Gastroesophageal sphincter (tissue), 4 donors: ENCODE measurements around the gene LIMD2. TPM values are rescaled to one million over a fixed set of nuclear protein-coding genes. Genes with fewer than 3 reads are reported as not detected.

Experiments used
- ATAC-seq: fragments of 150-250 bp; one replicate; pipeline ENCODE4 v1.9.1; 2016; ENCODE audit warnings: mild to moderate bottlenecking, moderate library complexity
- H3K27ac ChIP-seq, 4 donors: fragments of 200-600 bp; sonication (generic) in 3 of 4; 1 replicate in 3 of 4; 2 replicates in 1 of 4; pipeline ENCODE4 v1.5.1; 2016 to 2019
- H3K27me3 ChIP-seq: fragments of 200-600 bp; sonication (generic); one replicate; pipeline ENCODE4 v1.5.1; 2019
- H3K36me3 ChIP-seq, 2 donors: fragments of 200-600 bp; sonication (generic); one replicate each; pipeline ENCODE4 v1.5.1; 2019; ENCODE audit warnings: control low read depth in 1 of 2
- H3K4me1 ChIP-seq, 3 donors: fragments of 200-600 bp; sonication (generic); 1 replicate in 2 of 3; 2 replicates in 1 of 3; pipeline ENCODE4 v1.5.1; 2016 to 2019; ENCODE audit warnings: control low read depth in 2 of 3
- H3K4me3 ChIP-seq, 2 donors: fragments of 200-600 bp; sonication (generic); one replicate each; pipeline ENCODE4 v1.5.1; 2019; ENCODE audit warnings: mild to moderate bottlenecking in 1 of 2, moderate library complexity in 1 of 2
- H3K9me3 ChIP-seq, 3 donors: fragments of 200-600 bp; sonication (generic); one replicate each; pipeline ENCODE4 v1.5.1; 2017 to 2019; ENCODE audit warnings: control low read depth in 2 of 3
- EP300 ChIP-seq: sonication (generic); formaldehyde crosslinking; IDR thresholded peaks from one replicate; pipeline ENCODE4 v1.6.1; 2017; ENCODE audit warnings: antibody characterized with exemption, mild to moderate bottlenecking
- POLR2A ChIP-seq, 2 donors: fragments of 450-650 bp; IDR thresholded peaks; one replicate each; pipeline ENCODE4 v1.6.1; 2017; ENCODE audit warnings: antibody characterized with exemption in 2 of 2, mild to moderate bottlenecking in 2 of 2, moderate library complexity in 1 of 2
- POLR2AphosphoS5 ChIP-seq: sonication (generic); formaldehyde crosslinking; IDR thresholded peaks from one replicate; pipeline ENCODE4 v1.6.1; 2017; ENCODE audit warnings: antibody characterized with exemption
- WGBS, 2 donors: methylation state at CpG; one replicate each; pipeline ENCODE4 v1.1.5; 2018; ENCODE audit warnings: low coverage in 1 of 2; 5-methylcytosine and 5-hydroxymethylcytosine counted together
- total RNA-seq, 4 donors: library from RNA; depleted of rRNA; stranded (reverse); fragments of >200 nt; gene quantifications; one replicate each; pipeline ENCODE4 v1.1.0, GENCODE V29; 2016
- TF ChIP-seq, protein P1 (sequence below), 4 experiments: fragments of 200-600 bp in 2 of 4; fragments of 450-650 bp in 2 of 4; sonication (generic) in 1 of 4; IDR thresholded peaks; one replicate each; pipeline ENCODE4 v1.5.1; 2017 to 2019; ENCODE audit warnings: antibody characterized with exemption in 4 of 4, mild to moderate bottlenecking in 2 of 4, moderate library complexity in 2 of 4

Gene LIMD2
- total RNA-seq, 4 donors from 2014 or later = 2.3 to 11.0 (median 6.7) TPM

DNA sequence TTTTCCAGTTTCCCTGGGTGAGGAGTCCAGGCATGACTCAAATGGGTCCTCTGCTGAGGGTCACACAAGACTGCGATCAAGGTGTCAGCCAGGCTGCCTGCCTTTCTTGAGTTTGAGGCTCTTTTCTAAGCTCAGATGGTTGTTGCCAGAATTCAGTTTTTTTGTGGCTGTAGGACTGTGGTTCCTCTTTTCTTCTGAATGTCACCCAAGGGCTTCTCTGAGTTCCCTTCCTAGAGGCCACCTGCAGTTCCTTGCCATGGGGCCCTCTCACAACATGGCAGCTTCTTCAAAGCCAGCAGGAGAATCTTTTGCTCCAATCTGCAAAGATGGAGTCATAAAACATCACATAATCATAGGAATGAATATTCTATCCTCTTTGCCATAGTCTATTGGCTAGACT lies 17.5 kb downstream of the LIMD2 start:
- no peak overlapping the region for H3K4me3 ChIP-seq
- peaks cover 0 to 82% of the 10 kb centered on the region in 2 donors for H3K36me3 ChIP-seq
- H3K27me3 ChIP-seq = no peaks in the 10 kb centered on the region
- H3K4me1 ChIP-seq = peaks cover 0 to 90% (median 10%) of the 10 kb centered on the region in 3 donors
- H3K27ac ChIP-seq = peak overlapping the region in 1 of 4 donors; percentile 3
- WGBS, 2 donors = 80% methylated on average over 1 of the region's 1 CpG; no CpG with 5 or more reads in 1 of the 2 donors
- no peaks in the 10 kb centered on the region for H3K9me3 ChIP-seq
- TF ChIP-seq POLR2A (IDR thresholded peaks at IDR 0.05) (no peak), POLR2AphosphoS5 (no peak), EP300 (no peak)
- TF ChIP-seq, protein P1, sequence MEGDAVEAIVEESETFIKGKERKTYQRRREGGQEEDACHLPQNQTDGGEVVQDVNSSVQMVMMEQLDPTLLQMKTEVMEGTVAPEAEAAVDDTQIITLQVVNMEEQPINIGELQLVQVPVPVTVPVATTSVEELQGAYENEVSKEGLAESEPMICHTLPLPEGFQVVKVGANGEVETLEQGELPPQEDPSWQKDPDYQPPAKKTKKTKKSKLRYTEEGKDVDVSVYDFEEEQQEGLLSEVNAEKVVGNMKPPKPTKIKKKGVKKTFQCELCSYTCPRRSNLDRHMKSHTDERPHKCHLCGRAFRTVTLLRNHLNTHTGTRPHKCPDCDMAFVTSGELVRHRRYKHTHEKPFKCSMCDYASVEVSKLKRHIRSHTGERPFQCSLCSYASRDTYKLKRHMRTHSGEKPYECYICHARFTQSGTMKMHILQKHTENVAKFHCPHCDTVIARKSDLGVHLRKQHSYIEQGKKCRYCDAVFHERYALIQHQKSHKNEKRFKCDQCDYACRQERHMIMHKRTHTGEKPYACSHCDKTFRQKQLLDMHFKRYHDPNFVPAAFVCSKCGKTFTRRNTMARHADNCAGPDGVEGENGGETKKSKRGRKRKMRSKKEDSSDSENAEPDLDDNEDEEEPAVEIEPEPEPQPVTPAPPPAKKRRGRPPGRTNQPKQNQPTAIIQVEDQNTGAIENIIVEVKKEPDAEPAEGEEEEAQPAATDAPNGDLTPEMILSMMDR (IDR thresholded peaks at IDR 0.05) = no peak
- no peak for ATAC-seq

DNA sequence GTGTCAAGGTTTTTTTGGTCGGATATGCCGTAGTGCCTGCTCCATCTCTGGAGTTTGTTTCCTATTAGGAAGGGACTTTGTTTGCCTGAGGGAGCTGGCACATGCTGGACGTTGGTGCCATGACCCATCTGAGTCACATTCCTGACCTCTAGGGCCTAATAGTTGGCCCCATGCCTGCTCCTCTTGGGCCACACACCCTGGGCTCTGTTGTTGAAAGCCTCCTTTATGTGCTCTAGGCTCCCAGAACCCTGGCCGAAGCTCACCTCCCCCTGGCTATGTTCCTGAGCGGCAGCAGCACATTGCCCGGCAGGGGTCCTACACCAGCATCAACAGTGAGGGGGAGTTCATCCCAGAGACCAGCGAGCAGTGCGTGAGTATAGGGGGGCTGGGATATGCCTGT lies 18.4 kb downstream of the LIMD2 start:
- H3K27me3 ChIP-seq = no peaks in the 10 kb centered on the region
- no peaks in the 10 kb centered on the region for H3K9me3 ChIP-seq
- H3K27ac ChIP-seq = peak overlapping the region in 2 of 4 donors; percentile 9 to 23
- H3K4me3 ChIP-seq = no peak overlapping the region
- peaks cover 0 to 83% of the 10 kb centered on the region in 2 donors for H3K36me3 ChIP-seq
- WGBS, 2 donors = 61% methylated on average over 3 of the region's 8 CpGs; no CpG with 5 or more reads in 1 of the 2 donors
- H3K4me1 ChIP-seq = peaks cover 2 to 97% (median 10%) of the 10 kb centered on the region in 3 donors
- TF ChIP-seq EP300 = no peak
- TF ChIP-seq, protein P1 (IDR thresholded peaks at IDR 0.05) = no peak
- no peak for TF ChIP-seq POLR2A (IDR thresholded peaks at IDR 0.05)
- TF ChIP-seq POLR2AphosphoS5 = peak; percentile 50
- peak; percentile 46 for ATAC-seq

DNA sequence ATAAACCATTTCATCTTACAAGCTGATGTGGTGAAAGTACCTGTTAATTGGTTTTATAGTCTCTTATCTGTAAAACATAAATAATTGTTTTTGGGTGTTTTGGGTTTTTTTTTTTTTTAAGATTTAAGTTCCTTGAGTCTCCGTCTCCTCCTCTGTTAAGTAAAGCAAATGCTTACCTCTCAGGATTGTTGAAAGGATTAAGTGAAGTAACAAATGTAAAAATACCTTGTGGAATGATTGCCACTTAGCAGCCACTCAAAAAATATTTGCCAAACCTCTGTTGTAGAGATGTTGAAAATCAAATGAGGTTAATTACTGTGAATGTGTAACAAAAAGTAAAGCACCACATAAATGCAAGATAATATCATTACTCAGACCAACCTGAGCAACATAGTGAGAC lies 19.2 kb downstream of the LIMD2 start:
- WGBS, 2 donors = 92 to 100% methylated on average over 1 of the region's 1 CpG
- Histone ChIP-seq H3K4me1 (peaks cover 10 to 97% (median 13%) of the 10 kb centered on the region in 3 donors), H3K9me3 (no peaks in the 10 kb centered on the region), H3K4me3 (no peak overlapping the region), H3K27me3 (no peaks in the 10 kb centered on the region), H3K36me3 (peaks cover 0 to 75% of the 10 kb centered on the region in 2 donors), H3K27ac (no peak overlapping the region)
- no peak for TF ChIP-seq EP300
- ATAC-seq = no peak

DNA sequence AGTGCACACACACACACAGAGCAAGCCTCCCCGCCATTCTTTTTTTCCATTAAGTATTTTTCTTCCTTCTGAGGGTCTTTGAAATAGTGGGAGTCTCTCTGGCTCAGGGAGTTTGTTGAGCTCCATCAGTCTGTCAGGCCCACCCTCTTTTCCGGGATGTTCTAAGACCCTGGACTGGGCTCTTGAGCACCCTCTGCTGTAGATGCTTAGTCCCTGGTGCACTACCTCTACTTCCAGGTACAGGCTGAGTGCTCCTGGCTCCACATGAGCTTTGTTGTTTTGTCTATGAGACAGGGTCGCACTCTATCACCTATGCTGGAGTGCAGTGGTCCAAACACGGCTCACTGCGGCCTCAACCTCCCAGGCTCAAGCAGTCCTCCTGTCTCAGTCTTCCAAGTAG lies 20.7 kb downstream of the LIMD2 start:
- Histone ChIP-seq H3K9me3 (no peaks in the 10 kb centered on the region), H3K27ac (no peak overlapping the region)

DNA sequence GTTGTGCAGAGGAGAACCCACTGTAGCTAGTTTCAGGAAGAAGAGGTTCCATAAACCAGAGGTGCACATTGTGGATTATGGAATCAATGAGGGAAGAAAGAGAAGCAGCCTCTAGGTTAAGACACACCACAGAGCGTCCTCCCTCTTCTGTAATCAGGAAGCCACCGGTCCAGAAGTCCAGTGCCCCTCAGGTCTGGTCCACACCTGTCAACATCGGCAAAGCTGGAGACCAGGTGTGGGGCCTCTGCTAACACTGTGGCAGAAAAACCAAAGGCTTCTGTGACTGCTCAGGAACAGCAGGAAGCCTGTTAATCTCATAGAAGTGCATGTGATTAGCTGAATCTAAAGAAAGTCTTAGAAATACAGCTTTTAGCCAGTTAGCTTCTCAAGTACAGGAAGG lies 23.3 kb downstream of the LIMD2 start:
- ATAC-seq = no peak
- Histone ChIP-seq H3K4me3 (no peak overlapping the region), H3K27ac (peak overlapping the region in 2 of 4 donors; percentile 73 to 74), H3K4me1 (peaks cover 3 to 80% (median 20%) of the 10 kb centered on the region in 3 donors), H3K36me3 (peaks cover 0 to 65% of the 10 kb centered on the region in 2 donors), H3K9me3 (no peaks in the 10 kb centered on the region), H3K27me3 (no peaks in the 10 kb centered on the region)
- WGBS, 2 donors = 28 to 100% methylated on average over 1 to 2 of the region's 3 CpGs
- TF ChIP-seq EP300 (no peak), POLR2AphosphoS5 (no peak), POLR2A (IDR thresholded peaks at IDR 0.05) (no peak)
- TF ChIP-seq, protein P1 (IDR thresholded peaks at IDR 0.05) = no peak

More for the DNA sequence above, 20.7 kb downstream of the LIMD2 start:
- Histone ChIP-seq H3K27me3 (no peaks in the 10 kb centered on the region), H3K4me3 (no peak overlapping the region), H3K4me1 (peaks cover 4 to 97% (median 19%) of the 10 kb centered on the region in 3 donors), H3K36me3 (peaks cover 0 to 68% of the 10 kb centered on the region in 2 donors)
- TF ChIP-seq POLR2A (IDR thresholded peaks at IDR 0.05) (no peak), POLR2AphosphoS5 (no peak), EP300 (no peak)
- TF ChIP-seq, protein P1 (IDR thresholded peaks at IDR 0.05) = no peak
- no peak for ATAC-seq
- whole genome bisulfite sequencing, 2 donors = 95% methylated on average over 5 of the region's 5 CpGs; no CpG with 5 or more reads in 1 of the 2 donors
